Caco-2 (cell line): ENCODE results near the gene MPI. TPM values are rescaled to one million over a fixed set of nuclear protein-coding genes. Genes with fewer than 3 reads are reported as not detected.

Experiments
- BruUV-seq: library from RNA; stranded (reverse); fragments of 400-500 nt; replicated peaks from 2 replicates; lab custom pipeline; 2021; lab: Mats Ljungman, UMichigan
- CTCF ChIA-PET: fragments of 300-600 bp; sonication (Branson Sonifier 250); formaldehyde crosslinking; loops from one replicate; lab custom pipeline; 2022; ENCODE audit warnings: antibody characterized with exemption; lab: Charles Lee
- POLR2A ChIA-PET: fragments of 300-600 bp; sonication (Branson Sonifier 250); formaldehyde crosslinking; loops from one replicate; lab custom pipeline; 2022; ENCODE audit warnings: antibody characterized with exemption; lab: Charles Lee
- DNase-seq, 2 experiments: peaks; one replicate each; pipeline versions ENCODE4 v3.0.0 to v3.0.0-alpha.2; 2020 to 2022
- H3K27me3 ChIP-seq: replicated peaks from 2 replicates; pipeline ENCODE4 v1.6.0; 2011; ENCODE audit warnings: low read length; ENCODE audit not compliant: control insufficient read depth, insufficient read depth
- H3K36me3 ChIP-seq: 2 replicates; pipeline ENCODE4 v1.5.1; 2011; ENCODE audit warnings: low read length; ENCODE audit not compliant: control insufficient read depth, insufficient read depth
- H3K4me1 ChIP-seq: fragments of 250-450 bp; sonication (Bioruptor Pico); 2 replicates; pipeline ENCODE4 v1.5.1; 2020; ENCODE audit warnings: mild to moderate bottlenecking
- H3K4me3 ChIP-seq: 2 replicates; pipeline ENCODE4 v1.5.1; 2011; ENCODE audit warnings: low read depth, mild to moderate bottlenecking, control low read depth, low read length
- H3K9me3 ChIP-seq: fragments of 250-450 bp; sonication (Bioruptor Pico); 2 replicates; pipeline ENCODE4 v1.5.1; 2020; ENCODE audit warnings: mild to moderate bottlenecking, moderate library complexity
- H3K27ac Mint-ChIP-seq: one replicate; pipeline ENCODE4 v1.8.0; 2022; ENCODE audit warnings: mixed read lengths; ENCODE audit not compliant: unreplicated experiment
- H3K27me3 Mint-ChIP-seq: one replicate; pipeline ENCODE4 v1.8.0; 2022; ENCODE audit warnings: mixed read lengths; ENCODE audit not compliant: insufficient read depth, unreplicated experiment
- H3K36me3 Mint-ChIP-seq: one replicate; pipeline ENCODE4 v1.8.0; 2022; ENCODE audit warnings: mild to moderate bottlenecking, mixed read lengths; ENCODE audit not compliant: insufficient read depth, unreplicated experiment
- H3K4me1 Mint-ChIP-seq: one replicate; pipeline ENCODE4 v1.8.0; 2022; ENCODE audit warnings: low read depth, mixed read lengths; ENCODE audit not compliant: unreplicated experiment
- H3K4me3 Mint-ChIP-seq: one replicate; pipeline ENCODE4 v1.8.0; 2022; ENCODE audit warnings: mild to moderate bottlenecking, moderate library complexity, mixed read lengths; ENCODE audit not compliant: unreplicated experiment
- H3K9me3 Mint-ChIP-seq: one replicate; pipeline ENCODE4 v1.8.0; 2022; ENCODE audit warnings: mixed read lengths; ENCODE audit not compliant: unreplicated experiment
- intact Hi-C: fragments of 100-400 bp; cut with micrococcal nuclease; formaldehyde crosslinking; loops from one replicate; pipeline ENCODE4 v1.10.0; 2022; ENCODE audit not compliant: unreplicated experiment
- total RNA-seq: library from RNA; stranded (reverse); gene quantifications from 2 replicates; pipeline ENCODE4 v1.2.3, GENCODE V29; 2022
- TF ChIP-seq, protein P1 (sequence below), 2 experiments: fragments of 200-600 bp in 1 of 2; IDR thresholded peaks; 1 replicate in 1 of 2; 2 replicates in 1 of 2; pipeline versions ENCODE4 v1.5.1 to v1.8.0; 2011 to 2022; ENCODE audit warnings: antibody characterized with exemption in 1 of 2, control low read depth in 1 of 2, inconsistent platforms in 1 of 2, low read depth in 1 of 2, low read length in 1 of 2, mild to moderate bottlenecking in 1 of 2, moderate library complexity in 1 of 2; ENCODE audit not compliant: insufficient read depth in 1 of 2, severe bottlenecking in 1 of 2, unreplicated experiment in 1 of 2

Gene MPI
- total RNA-seq, 1 experiment from 2014 or later: 29.1 TPM

DNA sequence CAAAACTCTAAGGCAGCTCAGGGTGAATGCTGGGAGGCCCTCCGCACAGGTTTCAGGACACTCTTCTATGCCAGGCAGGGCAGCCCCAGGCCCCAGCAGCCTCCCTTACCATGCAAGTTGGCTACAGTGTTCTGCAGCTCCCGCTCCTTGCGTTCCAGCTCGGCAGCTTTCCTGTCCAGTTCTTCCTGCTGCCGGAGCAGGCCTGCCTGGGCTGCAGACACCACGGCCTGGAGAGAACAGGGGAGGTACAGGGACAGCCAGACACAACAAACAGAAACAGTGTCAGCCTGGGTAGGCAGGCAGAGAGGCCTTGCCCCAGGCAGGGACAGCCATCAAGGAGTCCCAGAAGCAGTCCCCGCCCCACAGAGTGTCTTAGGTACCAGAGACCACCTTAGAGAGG lies 37.9 kb upstream of the MPI start:
- Mint-ChIP-seq H3K27me3 (no peaks in the 10 kb centered on the region), H3K27ac (no peak overlapping the region), H3K4me1 (peaks cover 4% of the 10 kb centered on the region), H3K4me3 (no peak overlapping the region), H3K9me3 (no peaks in the 10 kb centered on the region), H3K36me3 (peaks cover 45% of the 10 kb centered on the region)
- Histone ChIP-seq H3K9me3 (no peaks in the 10 kb centered on the region), H3K27me3 (no peaks in the 10 kb centered on the region), H3K4me1 (peaks cover 3% of the 10 kb centered on the region; the same call in 1 of the 2 replicates), H3K4me3 (no peak overlapping the region), H3K36me3 (no peaks in the 10 kb centered on the region; the same call in none of the 2 replicates)
- TF ChIP-seq, protein P1, sequence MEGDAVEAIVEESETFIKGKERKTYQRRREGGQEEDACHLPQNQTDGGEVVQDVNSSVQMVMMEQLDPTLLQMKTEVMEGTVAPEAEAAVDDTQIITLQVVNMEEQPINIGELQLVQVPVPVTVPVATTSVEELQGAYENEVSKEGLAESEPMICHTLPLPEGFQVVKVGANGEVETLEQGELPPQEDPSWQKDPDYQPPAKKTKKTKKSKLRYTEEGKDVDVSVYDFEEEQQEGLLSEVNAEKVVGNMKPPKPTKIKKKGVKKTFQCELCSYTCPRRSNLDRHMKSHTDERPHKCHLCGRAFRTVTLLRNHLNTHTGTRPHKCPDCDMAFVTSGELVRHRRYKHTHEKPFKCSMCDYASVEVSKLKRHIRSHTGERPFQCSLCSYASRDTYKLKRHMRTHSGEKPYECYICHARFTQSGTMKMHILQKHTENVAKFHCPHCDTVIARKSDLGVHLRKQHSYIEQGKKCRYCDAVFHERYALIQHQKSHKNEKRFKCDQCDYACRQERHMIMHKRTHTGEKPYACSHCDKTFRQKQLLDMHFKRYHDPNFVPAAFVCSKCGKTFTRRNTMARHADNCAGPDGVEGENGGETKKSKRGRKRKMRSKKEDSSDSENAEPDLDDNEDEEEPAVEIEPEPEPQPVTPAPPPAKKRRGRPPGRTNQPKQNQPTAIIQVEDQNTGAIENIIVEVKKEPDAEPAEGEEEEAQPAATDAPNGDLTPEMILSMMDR (IDR thresholded peaks at IDR 0.05; ENCODE audit: insufficient read depth in 1 of 2, low read depth in 1 of 2, low read length in 1 of 2, severe bottlenecking in 1 of 2, unreplicated experiment in 1 of 2): no peak
- BruUV-seq: no TSS peak
- intact Hi-C loops: no loop called here
- no peak for DNase-seq
- ChIA-PET POLR2A (interaction anchor here (0.5 to 0.6 kb wide), 2 partner anchors 43 to 213 kb away, joined by 3 read pairs; no protein-coding TSS in a partner anchor), CTCF (no interaction called here)

DNA sequence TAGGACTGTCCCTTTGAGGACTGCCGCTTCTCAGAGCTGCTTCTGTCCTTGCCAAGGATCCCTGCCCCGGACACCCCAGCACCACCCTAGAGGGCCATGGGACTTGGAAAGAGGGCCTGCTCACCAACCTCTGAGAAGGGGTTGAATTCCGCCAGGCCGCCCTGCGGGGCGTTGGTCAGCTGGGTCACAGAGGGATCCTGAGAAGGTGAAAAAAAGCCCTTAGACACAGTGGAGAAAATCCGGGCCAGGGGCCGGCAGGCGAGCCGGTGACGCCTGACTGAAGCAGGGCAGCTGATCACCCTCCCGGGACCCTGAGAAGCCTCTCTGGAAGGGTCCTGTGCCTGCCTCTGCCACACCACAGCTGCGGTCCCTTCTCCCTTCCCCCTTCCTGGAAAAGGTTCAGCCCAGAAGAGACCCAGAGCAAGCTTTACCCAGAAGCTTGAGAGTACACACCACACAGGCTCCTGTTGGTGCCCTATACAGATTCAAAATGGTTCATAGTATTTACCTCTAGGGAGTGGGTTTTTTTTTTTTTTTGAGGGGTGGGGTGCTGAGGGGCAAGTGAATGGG lies 35.3 kb upstream of the MPI start:
- TF ChIP-seq, protein P1 (IDR thresholded peaks at IDR 0.05; ENCODE audit: insufficient read depth in 1 of 2, low read depth in 1 of 2, low read length in 1 of 2, severe bottlenecking in 1 of 2, unreplicated experiment in 1 of 2): no peak
- no peak for DNase-seq
- ChIA-PET CTCF (no interaction called here), POLR2A (no interaction called here)
- Mint-ChIP-seq H3K9me3 (no peaks in the 10 kb centered on the region), H3K27ac (no peak overlapping the region), H3K4me1 (peaks cover 15% of the 10 kb centered on the region), H3K36me3 (peaks cover 32% of the 10 kb centered on the region), H3K27me3 (no peaks in the 10 kb centered on the region), H3K4me3 (no peak overlapping the region)
- H3K4me1 ChIP-seq: peaks cover 10% of the 10 kb centered on the region
- intact Hi-C loops: no loop called here
- no peaks in the 10 kb centered on the region for H3K9me3 ChIP-seq
- H3K4me3 ChIP-seq: no peak overlapping the region
- no peaks in the 10 kb centered on the region for H3K27me3 ChIP-seq
- H3K36me3 ChIP-seq: no peaks in the 10 kb centered on the region; the same call in 1 of the 2 replicates
- BruUV-seq: no TSS peak

DNA sequence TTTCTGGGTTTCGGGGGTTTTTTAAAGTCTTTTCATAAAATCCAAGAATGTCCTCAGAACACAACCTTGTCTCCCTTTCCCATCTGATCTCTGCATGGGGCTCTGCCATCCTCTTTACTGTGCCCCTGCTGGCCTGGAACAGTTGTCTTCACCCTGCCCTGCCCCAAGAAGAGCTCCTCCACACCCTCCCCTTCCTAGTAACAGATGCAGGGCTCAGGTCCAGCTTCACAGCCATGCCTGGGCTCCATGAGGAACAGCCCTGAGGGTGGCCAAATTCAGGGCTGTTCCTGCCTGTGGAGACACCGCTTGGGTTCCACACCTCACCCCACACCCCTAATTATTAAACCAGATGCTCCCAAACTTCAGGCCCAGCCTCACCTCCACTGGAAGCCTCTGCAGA lies 34.0 kb upstream of the MPI start:
- Mint-ChIP-seq H3K4me1 (peaks cover 15% of the 10 kb centered on the region), H3K27ac (no peak overlapping the region), H3K9me3 (no peaks in the 10 kb centered on the region), H3K36me3 (peaks cover 37% of the 10 kb centered on the region), H3K27me3 (no peaks in the 10 kb centered on the region), H3K4me3 (no peak overlapping the region)
- Histone ChIP-seq H3K4me1 (peaks cover 10% of the 10 kb centered on the region), H3K9me3 (no peaks in the 10 kb centered on the region), H3K36me3 (no peaks in the 10 kb centered on the region; the same call in 1 of the 2 replicates), H3K4me3 (no peak overlapping the region), H3K27me3 (no peaks in the 10 kb centered on the region)
- BruUV-seq: no TSS peak
- DNase-seq: no peak
- TF ChIP-seq, protein P1 (IDR thresholded peaks at IDR 0.05; ENCODE audit: insufficient read depth in 1 of 2, low read depth in 1 of 2, low read length in 1 of 2, severe bottlenecking in 1 of 2, unreplicated experiment in 1 of 2): no peak
- intact Hi-C loops: no loop called here
- ChIA-PET CTCF (no interaction called here), POLR2A (interaction anchor here (0.5 to 0.7 kb wide), 2 partner anchors 73 to 597 kb away, joined by 3 to 11 read pairs; no protein-coding TSS in a partner anchor)
